Spleen (tissue), 7 donors: Measurements from ENCODE around the gene LIN7B.
A peak's percentile ranks its signal among the peaks of the same experiment; 100 is the strongest.

Experiments
- CTCF ChIP-seq, 11 experiments: fragments of 200-600 bp in 7 of 11; fragments of 450-650 bp in 4 of 11; sonication (generic) in 4 of 11; IDR thresholded peaks in 8 of 11; conservative IDR thresholded peaks in 3 of 11; 1 replicate in 7 of 11; 2 replicates in 4 of 11; pipeline versions ENCODE4 v1.4.0 to v1.8.0; 2016 to 2021; ENCODE audit warnings: antibody characterized with exemption in 11 of 11, inconsistent platforms in 4 of 11, mild to moderate bottlenecking in 1 of 11
- POLR2A ChIP-seq, 3 donors: fragments of 450-650 bp; IDR thresholded peaks; one replicate each; pipeline ENCODE4 v1.5.1; 2017; ENCODE audit warnings: antibody characterized with exemption in 3 of 3, mild to moderate bottlenecking in 1 of 3
- POLR2AphosphoS5 ChIP-seq, 3 donors: sonication (generic); formaldehyde crosslinking; IDR thresholded peaks; one replicate each; pipeline ENCODE4 v1.5.1; 2017; ENCODE audit warnings: antibody characterized with exemption in 3 of 3
- donor health status: DM: no; HTN: no; CAD: no; lungs with moderate emphysema.
- donor health status: DM: no; HTN: no; CAD: no.
- donor health status: DM: no; HTN: no; CAD: no.

GRCh38 chr19:49142866-49143335, 28.7 kb downstream of the LIN7B start:
- TF ChIP-seq CTCF (IDR thresholded peaks at IDR 0.05 in 8 of 11, conservative IDR thresholded peaks at IDR 0.05 in 3 of 11): no peak
- no peak for TF ChIP-seq POLR2A (IDR thresholded peaks at IDR 0.05)
- TF ChIP-seq POLR2AphosphoS5 (IDR thresholded peaks at IDR 0.05): peak in 2 of 3 donors; percentile 53 to 56
